GM12873 (cell line): ENCODE data around the gene MCM3.

Experiments used
- CTCF ChIP-seq: IDR thresholded peaks from 2 replicates; pipeline ENCODE4 v1.5.1; 2012; ENCODE audit warnings: low read depth, mild to moderate bottlenecking, moderate library complexity, low read length, control low read depth; ENCODE audit not compliant: insufficient read depth; ENCODE audit errors: missing control alignments

MCM3 gene

GRCh38 chr6:52285177-52286068 lies 881 bp upstream of the MCM3 start:
- TF ChIP-seq CTCF, result peak; percentile 25

GRCh38 chr6:52284131-52284459 lies 447 bp downstream of the MCM3 start:
- TF ChIP-seq CTCF, result no peak

- TF ChIP-seq CTCF, result no peak
Observed at GRCh38 chr6:52283111-52283510, 1.4 kb downstream of the MCM3 start.

- no peak for TF ChIP-seq CTCF
Observed at GRCh38 chr6:52276130-52276529, 8.4 kb downstream of the MCM3 start.

GRCh38 chr6:52271852-52272460 lies 12.6 kb downstream of the MCM3 start:
- TF ChIP-seq CTCF, result no peak

- TF ChIP-seq CTCF, result peak; percentile 94
Observed at GRCh38 chr6:52263709-52264540, 20.6 kb downstream of the MCM3 start.
